D721Med (cell line): ENCODE results near the gene HK3.

Experiments
- DNase-seq: peaks from one replicate; pipeline ENCODE4 v3.0.0; 2011; ENCODE audit warnings: low spot score; ENCODE audit not compliant: insufficient read length
- FAIRE-seq: peaks from 2 replicates; lab custom pipeline; 2011; peaks lifted over from hg19 to GRCh38; lab: Jason Lieb, UNC
- TF ChIP-seq, protein P1 (sequence below): IDR thresholded peaks from 2 replicates; pipeline ENCODE4 v1.5.1; 2012; ENCODE audit warnings: mild to moderate bottlenecking, control low read depth; ENCODE audit not compliant: insufficient read depth; ENCODE audit errors: missing control alignments

The HK3 gene

GRCh38 chr5:176889321-176890280, 9.5 kb downstream of the HK3 start:
- TF ChIP-seq, protein P1, sequence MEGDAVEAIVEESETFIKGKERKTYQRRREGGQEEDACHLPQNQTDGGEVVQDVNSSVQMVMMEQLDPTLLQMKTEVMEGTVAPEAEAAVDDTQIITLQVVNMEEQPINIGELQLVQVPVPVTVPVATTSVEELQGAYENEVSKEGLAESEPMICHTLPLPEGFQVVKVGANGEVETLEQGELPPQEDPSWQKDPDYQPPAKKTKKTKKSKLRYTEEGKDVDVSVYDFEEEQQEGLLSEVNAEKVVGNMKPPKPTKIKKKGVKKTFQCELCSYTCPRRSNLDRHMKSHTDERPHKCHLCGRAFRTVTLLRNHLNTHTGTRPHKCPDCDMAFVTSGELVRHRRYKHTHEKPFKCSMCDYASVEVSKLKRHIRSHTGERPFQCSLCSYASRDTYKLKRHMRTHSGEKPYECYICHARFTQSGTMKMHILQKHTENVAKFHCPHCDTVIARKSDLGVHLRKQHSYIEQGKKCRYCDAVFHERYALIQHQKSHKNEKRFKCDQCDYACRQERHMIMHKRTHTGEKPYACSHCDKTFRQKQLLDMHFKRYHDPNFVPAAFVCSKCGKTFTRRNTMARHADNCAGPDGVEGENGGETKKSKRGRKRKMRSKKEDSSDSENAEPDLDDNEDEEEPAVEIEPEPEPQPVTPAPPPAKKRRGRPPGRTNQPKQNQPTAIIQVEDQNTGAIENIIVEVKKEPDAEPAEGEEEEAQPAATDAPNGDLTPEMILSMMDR, result no peak
- DNase-seq (no peak), FAIRE-seq (no peak)

DNA sequence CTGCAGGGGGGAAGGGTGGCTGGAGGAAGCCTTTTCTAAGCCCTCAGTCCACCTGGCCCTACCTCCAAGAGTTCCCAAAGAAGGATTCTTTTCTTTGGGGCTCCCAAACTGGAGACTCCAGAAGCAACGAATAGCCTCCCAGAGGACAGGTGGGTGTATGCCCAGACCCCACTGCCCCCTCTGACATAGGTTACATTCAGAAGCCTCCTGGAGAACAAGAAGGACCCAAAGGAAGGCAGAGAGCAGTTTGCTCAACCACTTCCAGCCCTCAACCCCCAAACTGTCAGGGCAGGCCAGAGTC, 10.3 kb downstream of the HK3 start:
- TF ChIP-seq, protein P1, result no peak
- no peak for DNase-seq
- no peak for FAIRE-seq

GRCh38 chr5:176888016-176888864, 10.9 kb downstream of the HK3 start:
- FAIRE-seq (no peak), DNase-seq (no peak)
- TF ChIP-seq, protein P1, result no peak

- FAIRE-seq (no peak), DNase-seq (no peak)
- TF ChIP-seq, protein P1, result no peak
These were observed 11.8 kb downstream of the HK3 start for GRCh38 chr5:176887252-176887849.

DNA sequence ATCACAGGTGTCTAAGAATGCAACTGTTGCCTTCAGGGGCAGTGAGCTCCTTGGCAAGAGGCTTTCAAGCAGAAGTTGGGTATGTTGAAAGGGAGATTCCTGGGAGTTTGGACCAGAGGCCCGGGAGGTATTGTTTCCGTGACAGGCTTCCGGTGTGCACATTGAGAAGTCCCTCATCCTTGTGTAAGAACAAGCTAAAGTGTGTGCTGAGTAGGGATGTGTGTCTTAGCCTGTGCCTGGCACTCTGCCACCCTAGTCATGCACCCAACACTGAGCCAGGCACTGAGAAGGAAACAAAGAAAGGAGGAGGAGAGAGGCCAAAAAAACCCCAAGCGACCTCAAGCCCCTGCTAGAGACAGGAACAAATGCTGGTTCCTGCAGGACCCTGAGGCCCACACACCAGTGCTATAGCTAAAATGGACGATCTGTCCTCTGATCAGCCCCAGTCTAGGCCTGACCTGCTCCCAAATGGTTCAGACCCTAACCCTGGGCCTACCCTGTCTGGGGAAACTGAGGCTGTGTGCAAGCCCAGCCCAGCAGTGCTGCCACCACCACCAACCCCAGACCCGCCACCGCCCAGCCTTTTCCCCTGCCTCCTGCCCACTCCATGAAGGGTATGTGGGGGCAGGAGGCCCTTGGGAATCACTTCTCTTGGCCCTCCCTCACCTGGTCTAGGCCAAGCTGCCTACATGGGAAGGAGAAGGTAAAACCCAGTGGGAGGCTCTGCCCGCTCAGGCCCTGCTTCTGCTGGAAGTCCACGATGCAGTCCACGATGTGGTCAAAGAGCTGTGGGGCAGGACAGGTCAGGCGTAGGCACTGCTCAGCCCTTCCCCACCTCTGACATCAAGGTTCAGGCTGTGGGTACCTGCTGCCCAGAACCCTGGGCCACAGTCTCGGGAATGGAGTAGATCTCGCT, 12.6 kb downstream of the HK3 start:
- DNase-seq, result no peak
- FAIRE-seq, result no peak
- TF ChIP-seq, protein P1, result no peak

DNA sequence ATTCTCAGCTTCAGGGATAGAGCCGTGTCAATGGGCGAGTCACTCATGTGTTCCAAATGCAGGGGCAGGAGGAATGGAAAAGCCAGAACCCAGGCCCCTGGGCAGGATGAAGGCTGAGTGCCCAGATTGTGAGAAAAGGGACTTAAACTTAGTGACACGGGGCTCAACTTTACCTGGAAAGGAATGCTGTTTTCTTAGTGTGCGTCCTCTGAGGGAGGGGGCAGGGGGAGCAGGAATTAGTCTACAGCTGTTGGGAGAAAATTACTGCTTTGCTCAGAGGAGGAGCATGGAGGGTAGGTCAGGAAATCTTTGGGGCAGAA, 14.6 kb downstream of the HK3 start:
- TF ChIP-seq, protein P1, result no peak
- FAIRE-seq (no peak), DNase-seq (no peak)
